Raji (cell line): ENCODE measurements around the gene OR5H14.

ENCODE experiments used
- POLR2A ChIP-seq: IDR thresholded peaks from 2 replicates; pipeline ENCODE4 v1.6.1; 2011; ENCODE audit warnings: low read depth, low read length, control low read depth; ENCODE audit not compliant: insufficient read depth

Gene OR5H14

DNA sequence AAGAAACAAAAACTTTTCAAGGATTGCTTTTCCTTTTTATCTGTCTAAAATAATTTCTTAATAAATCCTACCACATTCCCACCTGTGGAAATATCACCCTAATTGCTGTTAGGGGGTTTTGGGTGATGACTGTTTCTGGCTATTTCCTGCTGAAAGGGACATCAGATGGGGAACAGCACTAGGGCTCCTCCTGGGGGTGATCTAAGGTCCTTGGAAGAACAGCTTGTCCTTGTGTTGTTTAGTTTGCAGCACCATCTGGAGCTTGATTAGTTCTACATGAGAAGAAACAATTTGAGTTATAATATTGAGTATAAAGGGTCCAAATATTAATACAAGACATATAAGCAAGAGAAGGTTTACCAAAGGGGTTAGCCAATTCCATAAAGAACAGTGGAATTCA is 37.9 kb downstream of the OR5H14 start:
- TF ChIP-seq POLR2A: no peak

- no peak for TF ChIP-seq POLR2A
Measured at GRCh38 chr3:98188545-98188944, 41.3 kb downstream of the OR5H14 start.

- no peak for TF ChIP-seq POLR2A
Measured at GRCh38 chr3:98199020-98199419, 51.7 kb downstream of the OR5H14 start.
